Stimulated activated CD8-positive, alpha-beta memory T cell treated with anti-CD3 and anti-CD28 coated beads, Interleukin-12 subunit alpha, Interleukin-12 subunit beta, amount 100 ng/mL, for 24 hours (primary cell): ENCODE data around the gene IFITM10.

ENCODE experiments used
- DNase-seq: peaks from one replicate; pipeline ENCODE4 v3.0.0-alpha.2; 2020; ENCODE audit errors: extremely low read depth

The IFITM10 gene

DNA sequence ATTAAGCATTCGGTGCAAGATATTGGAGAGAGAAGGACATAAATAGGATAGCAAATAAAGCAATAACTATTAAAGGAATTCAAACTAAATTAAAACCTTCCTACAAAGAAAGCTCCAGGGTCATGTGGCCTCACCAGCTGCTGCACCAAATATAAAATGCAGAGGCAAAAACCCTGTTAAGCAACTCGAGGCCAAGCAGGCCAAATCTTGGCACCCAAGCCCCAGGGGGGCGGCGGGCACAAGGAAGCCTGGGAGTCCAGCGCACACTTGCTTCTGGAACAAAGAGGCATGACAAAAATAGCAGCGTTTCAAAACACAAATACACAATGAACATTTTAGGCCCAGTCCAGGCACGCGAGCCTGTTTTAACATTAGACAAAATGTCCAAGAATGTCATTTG lies 32.6 kb downstream of the IFITM10 start:
- no peak for DNase-seq

DNA sequence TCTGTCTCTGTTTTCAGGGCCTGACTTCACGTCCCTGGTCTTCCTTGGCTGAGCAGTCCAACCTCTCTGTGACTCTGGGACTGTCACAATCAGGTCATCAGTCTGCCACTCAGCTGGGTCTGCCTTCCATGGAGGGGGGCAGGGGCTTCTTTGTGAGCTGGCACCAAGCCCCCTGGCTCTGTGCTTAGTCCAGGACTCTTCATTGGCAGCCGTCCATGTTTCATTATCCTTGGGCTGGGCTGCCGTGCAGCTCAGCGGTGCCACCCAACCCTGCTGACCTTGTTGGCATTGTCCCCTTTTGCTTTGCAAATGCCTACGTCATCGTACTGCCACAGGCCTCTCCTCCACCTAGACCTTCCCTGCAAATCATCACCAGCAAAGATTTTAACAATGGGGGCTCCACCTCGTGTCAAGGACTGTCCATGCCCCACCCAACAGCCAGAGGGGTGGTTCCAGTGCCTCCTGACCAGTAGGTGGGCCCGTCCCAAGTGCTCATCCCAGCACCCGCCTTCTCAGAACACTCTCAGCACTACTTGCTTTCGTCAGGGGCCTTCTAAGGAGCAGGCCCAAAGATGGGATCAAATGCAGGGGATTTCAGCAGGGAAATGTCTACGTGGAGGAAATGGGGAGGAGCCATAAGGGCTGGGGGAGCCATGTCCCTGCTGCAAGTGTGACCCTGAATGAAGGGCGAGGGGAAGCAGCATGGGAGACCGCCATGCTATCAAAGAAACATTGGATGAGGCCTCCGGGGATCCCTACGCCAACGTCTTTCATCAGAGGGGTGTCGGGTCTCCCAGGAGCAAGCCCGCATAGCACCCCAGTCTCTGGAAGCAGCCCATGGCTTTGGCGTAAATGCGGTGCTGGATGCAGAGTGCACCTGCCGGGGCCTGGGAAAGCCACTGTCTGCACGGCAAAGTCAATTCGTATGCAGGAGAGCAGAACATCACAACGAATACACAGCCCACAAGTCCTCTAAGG lies 35.2 kb downstream of the IFITM10 start:
- no peak for DNase-seq

GRCh38 chr11:1708716-1709115 lies 41.7 kb downstream of the IFITM10 start:
- DNase-seq = no peak

DNA sequence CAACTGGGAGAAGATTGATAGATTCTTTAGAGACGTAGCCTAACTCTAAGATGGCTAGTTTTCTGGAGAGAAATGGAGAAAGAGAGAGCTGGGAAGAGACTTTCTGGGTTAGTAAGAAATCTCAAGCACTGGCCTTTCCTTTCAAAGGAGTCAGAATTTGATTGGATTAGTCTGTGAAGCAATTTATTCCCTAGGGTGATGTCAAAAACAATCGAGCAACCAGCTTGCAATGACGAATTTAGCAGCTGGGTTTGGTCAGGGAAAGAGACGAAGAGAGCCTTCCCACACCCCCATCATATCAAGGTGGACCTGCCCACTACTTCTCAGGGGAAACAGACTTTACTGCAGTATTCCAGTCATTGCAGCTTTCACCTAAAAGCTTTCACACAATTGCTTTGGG lies 42.6 kb downstream of the IFITM10 start:
- DNase-seq = no peak

DNA sequence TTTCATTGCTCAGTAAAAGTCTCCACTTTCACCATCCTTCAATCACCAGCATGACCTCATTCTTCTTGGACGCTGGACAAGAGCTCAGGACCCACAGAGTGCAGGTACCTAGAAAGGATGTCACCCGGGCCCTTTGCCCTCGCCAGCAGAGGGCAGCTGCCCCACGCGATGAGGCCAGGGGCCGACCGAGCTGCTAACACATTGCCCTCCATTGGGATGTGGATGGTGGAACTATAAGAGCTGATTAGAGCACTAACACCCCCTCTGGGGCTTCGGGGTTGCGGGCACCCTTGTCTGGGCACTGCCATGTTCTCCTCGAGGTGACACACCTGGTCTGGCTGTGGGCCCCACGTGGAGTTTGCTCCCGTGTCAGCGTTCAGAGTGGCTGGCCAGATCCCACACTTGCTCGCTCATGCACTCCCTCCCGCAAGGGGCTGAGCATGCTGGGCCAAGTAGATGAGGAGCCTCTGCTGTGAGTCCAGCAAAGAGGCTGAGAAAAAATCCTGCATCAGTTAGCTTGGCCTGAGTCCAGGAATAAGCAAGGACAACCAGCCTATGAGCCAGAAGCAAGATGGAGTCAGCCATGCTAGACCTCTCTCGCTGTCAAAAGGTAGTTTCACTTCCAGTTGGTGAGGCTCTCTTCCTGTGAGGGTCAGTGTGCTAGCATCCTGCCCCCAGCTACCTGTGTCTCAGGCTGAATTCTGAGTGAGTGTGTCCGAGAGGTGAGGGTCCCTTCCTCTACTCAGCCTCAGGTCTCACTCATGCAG lies 43.6 kb downstream of the IFITM10 start:
- DNase-seq = no peak

DNA sequence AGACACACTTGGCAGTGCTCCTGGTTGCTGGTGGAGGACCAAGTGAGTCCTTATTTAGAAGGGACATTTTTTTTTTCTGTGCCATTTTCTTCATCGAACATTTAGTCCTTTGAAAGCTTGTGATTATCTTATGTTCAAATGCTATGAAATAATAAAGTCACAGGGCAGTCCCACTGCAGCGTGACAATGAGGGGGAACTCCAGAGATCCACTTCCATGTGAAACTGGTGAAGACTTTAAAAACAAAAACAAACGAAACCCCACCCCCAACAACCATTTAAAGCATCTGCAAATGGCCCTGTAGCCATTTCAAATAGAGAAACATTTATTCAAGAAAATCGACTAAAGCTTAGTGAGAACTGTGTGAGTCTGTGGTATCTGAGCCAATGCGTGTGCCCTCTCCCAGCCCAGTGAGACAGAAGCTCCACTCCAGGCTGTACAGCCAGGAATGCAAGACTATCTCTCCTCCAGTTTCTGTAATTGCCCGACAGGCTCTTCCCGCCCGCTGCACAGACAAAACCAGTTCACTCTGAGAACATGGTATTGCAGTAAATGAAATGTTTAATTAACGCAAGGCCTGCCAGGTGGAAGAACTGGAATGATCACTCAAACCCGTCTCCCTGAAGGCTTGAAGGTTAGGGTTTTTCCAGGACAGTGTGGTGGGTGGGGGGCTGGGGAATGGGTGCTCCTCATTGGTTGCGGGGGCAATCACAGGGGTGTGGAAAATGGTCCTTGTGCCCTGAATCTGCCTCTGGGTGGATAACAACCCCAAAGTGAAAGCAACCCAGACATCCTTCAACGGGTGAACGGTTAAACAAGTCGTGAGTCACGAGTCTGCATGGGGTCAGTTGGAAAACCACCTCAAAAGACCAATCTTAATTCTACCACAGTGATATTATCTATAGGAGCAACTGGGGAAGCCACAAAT lies 45.0 kb downstream of the IFITM10 start:
- DNase-seq = no peak

DNA sequence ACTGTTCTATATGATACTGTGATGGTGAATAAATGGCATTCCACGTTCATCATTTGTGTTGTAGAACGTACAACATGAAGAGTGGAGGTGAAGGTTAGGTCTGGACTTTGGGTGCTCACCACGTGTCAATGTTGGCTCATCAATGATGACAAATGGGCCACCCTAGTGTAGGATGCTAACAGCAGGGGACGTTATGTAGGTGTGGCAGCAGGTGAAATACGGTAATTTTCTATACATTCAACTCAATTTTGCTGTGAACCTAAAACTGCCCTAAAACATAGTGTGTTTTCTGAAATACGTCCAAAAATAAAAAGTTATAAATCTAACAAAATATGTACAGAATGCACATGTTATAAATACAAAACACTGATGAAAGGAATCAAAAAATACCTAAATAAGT lies 47.2 kb downstream of the IFITM10 start:
- no peak for DNase-seq

- no peak for DNase-seq
These were observed 47.9 kb downstream of the IFITM10 start for GRCh38 chr11:1702506-1702905.

DNA sequence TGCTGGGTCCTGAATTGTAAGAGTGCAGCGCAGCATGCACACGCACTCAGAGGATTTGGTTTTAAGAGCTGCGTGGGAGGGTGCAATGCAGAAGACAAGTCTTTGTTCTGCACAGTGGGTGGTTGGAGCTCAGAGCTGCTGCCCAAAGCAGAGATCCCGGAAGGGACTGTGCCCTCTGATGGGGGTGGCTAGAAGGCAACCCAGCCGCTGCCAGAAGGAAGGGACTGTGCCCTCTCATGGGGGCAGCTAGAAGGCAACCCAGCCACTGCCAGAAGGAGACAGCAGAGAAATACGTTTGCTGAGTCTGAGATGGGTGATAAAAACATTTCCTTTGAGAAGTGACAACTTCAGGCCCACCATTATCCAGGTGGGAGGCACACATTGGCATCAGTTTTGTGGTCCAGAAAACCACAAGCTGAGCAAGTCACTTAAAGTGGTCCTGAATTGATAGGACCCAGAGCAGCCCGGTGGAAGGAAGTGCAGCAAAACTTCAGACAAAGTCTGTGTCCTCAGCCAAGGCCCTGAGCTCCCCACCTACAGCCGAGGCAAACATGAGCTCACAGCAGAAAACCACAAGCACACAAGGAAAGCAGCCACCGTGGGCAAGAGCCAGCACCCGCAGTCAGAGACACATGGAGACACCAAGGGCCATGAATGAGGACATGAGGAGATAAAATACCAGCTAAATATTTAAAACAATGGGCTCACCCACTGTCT lies 49.1 kb downstream of the IFITM10 start:
- no peak for DNase-seq

DNA sequence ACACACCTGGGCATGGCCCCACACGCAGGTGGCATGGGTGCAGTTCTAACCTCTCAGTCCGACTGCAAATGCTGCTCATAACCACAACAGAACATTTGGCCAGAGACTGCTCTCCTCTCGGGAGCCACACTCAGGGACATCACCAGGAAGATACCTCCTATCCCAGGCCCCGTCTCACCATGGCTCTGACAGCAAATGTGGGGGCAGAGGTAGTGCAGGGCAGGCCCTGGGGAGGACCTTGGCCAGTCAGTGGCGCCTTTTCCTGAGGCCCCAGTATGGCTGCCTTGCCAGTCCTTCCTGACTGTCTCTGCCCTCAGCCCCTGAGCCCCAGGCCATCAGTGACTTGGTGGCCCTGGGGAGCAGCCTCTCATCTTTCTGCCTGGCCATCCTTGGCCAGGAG lies 50.6 kb downstream of the IFITM10 start:
- no peak for DNase-seq

DNA sequence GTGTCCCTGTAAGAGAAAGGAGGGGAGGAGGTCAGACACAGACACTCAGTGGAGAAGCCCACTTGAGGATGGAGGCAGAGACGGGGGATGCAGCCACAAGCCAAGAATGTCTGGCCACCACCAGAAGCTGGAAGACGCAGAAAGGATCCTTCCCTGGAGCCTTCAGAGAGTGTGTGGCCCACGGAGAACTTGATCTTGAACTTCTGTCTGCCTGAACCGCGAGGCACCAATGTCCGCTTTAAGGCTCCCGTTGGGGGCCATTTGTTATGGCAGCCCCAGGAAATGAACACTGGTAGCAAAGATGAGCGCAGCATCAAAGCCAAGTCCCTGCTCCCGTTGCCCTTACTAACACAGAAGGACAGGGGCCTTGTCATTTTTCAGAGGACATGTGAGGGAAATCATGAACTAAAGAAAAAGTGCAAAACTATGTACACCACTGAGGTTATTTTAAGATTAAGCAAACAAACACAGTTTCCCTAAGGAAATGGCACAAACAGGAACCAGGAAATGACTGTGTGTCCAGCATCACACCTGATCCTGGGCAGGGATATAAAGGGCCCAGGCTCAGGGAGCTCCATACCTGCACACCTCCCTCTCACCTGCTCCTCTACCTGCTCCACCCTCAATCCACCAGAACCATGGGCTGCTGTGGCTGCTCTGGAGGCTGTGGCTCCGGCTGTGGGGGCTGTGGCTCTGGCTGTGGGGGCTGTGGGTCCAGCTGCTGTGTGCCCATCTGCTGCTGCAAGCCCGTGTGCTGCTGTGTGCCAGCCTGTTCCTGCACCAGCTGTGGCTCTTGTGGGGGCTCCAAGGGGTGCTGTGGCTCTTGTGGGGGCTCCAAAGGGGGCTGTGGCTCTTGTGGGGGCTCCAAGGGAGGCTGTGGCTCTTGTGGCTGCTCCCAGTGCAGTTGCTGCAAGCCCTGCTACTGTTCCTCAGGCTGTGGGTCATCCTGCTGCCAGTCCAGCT lies 53.5 kb downstream of the IFITM10 start, which contains the start of gene KRTAP5-6:
KRTAP5-6 (plus strand) TSS at position 588 of the 963 bp plus-strand sequence; CDS start at position 639, 51 bp downstream.
- DNase-seq = no peak

GRCh38 chr11:1695548-1696108 lies 54.8 kb downstream of the IFITM10 start:
- DNase-seq = no peak

DNA sequence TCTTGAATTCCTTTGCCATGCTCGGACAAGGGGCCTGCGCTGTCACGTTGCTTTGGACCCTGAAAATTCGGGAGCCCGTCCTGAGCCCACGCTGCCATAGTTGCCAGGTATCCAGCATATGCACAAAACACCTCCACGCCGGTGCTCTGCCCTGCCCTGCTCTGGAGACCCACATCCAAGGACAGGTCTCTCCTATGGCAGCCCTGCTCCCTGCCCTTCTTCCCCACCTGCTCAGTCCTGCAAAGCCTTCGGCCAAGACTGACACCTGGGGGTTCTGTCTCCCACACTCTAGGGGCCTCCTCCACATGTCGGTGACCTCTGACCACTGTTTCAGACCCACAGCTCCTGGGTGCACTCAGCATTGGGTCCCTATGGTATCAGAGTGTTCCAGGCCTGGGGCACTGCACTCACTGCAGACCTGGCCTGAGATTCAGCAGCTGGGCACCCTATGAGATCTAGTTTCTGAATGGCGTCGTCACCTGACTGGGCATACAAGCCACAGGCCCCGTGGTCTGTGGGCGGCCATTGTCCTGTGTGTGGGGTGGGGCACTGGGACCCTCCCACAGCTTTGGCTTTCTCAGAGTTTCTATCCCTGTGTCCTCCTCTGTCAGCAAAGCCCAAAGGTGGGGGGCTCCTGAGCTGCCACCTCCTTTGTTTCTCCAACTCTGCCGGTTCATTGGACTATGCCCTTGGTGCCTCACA lies 55.4 kb downstream of the IFITM10 start:
- DNase-seq = no peak

- peak; percentile 49 for DNase-seq
These were observed 56.1 kb downstream of the IFITM10 start for GRCh38 chr11:1694064-1694845.

DNA sequence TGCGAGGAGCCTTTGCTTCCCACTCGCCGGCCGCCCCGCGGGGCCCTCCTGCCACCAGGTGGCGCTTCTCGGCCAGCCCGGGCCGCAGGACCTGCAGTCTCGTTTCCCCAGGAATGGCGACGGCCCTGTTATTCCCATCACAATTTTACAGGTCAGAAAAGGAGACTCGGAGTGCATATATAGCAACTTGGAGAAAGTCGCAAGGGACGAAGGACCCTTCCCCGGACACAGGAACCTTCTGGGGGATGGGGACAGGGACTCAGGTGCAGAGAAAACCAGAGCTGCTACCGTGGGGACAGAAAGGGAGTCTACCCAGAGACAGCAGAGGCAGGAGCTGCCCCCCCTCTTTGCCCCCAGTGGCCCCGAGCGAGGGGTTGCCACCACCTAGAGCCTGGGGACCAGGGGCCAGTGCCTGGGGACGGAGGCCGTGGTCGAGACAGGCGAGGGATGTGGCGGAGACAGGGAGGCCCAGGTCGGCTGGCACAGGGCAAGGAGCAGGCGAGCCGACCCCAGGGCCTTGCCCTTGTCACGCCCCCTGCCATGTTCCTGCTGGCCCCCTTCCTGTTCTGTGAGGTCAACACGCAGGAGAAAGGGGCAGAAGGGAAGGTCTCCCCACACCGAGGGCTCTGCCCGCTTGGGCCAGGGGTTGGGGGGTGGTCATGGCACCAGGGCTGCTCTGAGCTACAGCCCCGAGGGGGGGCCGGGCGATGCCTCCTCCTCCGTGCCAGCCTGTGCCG lies 56.9 kb downstream of the IFITM10 start:
- peak; percentile 36 for DNase-seq

DNA sequence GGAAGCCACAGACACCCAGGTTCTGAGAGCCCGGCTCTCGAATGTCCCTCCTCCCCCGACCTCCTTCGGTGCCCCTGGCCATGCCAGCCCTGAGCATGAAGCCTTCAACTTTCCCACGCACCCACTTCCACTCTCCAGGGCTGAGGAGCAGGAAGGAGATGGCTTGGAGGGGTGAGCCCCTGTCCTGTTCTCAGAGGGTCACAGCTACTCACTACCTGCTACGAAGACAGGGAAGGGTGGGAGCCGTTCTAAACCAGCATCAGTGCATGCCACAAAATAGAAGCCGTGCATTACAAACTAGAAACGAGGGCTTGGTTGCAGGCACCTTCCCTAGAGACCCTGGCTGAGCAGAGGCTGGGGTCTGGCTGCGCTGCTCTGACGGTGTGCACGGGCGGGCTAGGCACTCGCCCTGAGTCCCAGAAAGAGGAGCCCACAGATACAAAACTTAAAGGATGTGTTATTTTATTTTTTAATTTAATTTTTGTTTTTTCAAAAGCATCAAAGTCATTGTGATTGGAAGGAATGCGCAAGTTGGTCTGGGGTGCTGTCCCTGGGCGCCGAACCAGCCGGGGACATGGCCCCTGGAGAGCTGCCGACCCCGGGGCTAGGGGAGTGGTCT lies 57.6 kb downstream of the IFITM10 start:
- DNase-seq = no peak
